ENCODE results near the gene TVP23C. TPM values are rescaled to one million over a fixed set of nuclear protein-coding genes. Genes with fewer than 3 reads are reported as not detected.

Gene TVP23C
- polyA plus RNA-seq, 1 experiment = 21.1 TPM

GRCh38 chr17:15496735-15497670 is 66.3 kb downstream of the TVP23C start:
- Histone ChIP-seq H3K9me3 (ENCODE audit: control insufficient read depth, insufficient read depth, low read length) (no peaks in the 10 kb centered on the region), H3K27me3 (ENCODE audit: control insufficient read depth, insufficient read depth, low read length) (no peaks in the 10 kb centered on the region), H3K27ac (ENCODE audit: low read depth, low read length) (no peak overlapping the region), H3K4me3 (ENCODE audit: low read depth, low read length) (no peak overlapping the region)
- no peak for TF ChIP-seq CTCF (IDR thresholded peaks at IDR 0.05; ENCODE audit: low read depth, low read length)
- CTCF ChIA-PET = interaction anchor here (1.2 kb wide), 1 partner anchor 239 kb away, joined by 7 read pairs; no protein-coding TSS in a partner anchor
- no peak for DNase-seq (ENCODE audit: low read depth, low spot score)
- POLR2A ChIA-PET = interaction anchor here (0.5 kb wide), 1 partner anchor 268 kb away, joined by 3 read pairs; no protein-coding TSS in a partner anchor

GRCh38 chr17:15494821-15495220 is 68.5 kb downstream of the TVP23C start:
- Histone ChIP-seq H3K9me3 (ENCODE audit: control insufficient read depth, insufficient read depth, low read length) (no peaks in the 10 kb centered on the region), H3K4me3 (ENCODE audit: low read depth, low read length) (no peak overlapping the region), H3K27ac (ENCODE audit: low read depth, low read length) (no peak overlapping the region), H3K27me3 (ENCODE audit: control insufficient read depth, insufficient read depth, low read length) (no peaks in the 10 kb centered on the region)
- no peak for TF ChIP-seq CTCF (IDR thresholded peaks at IDR 0.05; ENCODE audit: low read depth, low read length)
- no peak for DNase-seq (ENCODE audit: low read depth, low spot score)
- ChIA-PET POLR2A (interaction anchor here (0.7 to 1.4 kb wide), 2 partner anchors 8 to 233 kb away, joined by 3 read pairs; no protein-coding TSS in a partner anchor), CTCF (interaction anchor here (1.0 to 1.1 kb wide), 3 partner anchors 8 to 238 kb away, joined by 3 to 10 read pairs (median 4); no protein-coding TSS in a partner anchor)

DNA sequence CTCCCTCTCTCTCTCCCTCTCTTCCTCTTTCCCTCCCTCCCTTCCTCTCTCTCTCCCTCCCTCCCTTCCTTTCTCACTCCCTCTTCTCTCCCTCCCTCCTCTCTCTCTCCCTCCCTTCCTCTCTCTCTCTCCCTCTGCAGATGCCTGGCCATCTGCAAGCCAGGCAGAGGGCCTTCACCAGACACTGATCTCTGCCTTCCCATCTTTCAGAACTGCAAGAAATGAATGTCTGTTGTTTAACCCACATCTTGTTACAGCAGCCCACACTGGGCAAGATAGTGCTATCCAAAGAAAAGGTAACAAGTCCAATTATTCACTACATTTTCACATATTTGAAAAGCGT is 69.6 kb downstream of the TVP23C start:
- TF ChIP-seq CTCF (IDR thresholded peaks at IDR 0.05; ENCODE audit: low read depth, low read length) = no peak
- ChIA-PET CTCF (interaction anchor here (0.6 to 1.1 kb wide), 3 partner anchors 9 to 232 kb away, joined by 3 to 10 read pairs (median 3); no protein-coding TSS in a partner anchor), POLR2A (no interaction called here)

DNA sequence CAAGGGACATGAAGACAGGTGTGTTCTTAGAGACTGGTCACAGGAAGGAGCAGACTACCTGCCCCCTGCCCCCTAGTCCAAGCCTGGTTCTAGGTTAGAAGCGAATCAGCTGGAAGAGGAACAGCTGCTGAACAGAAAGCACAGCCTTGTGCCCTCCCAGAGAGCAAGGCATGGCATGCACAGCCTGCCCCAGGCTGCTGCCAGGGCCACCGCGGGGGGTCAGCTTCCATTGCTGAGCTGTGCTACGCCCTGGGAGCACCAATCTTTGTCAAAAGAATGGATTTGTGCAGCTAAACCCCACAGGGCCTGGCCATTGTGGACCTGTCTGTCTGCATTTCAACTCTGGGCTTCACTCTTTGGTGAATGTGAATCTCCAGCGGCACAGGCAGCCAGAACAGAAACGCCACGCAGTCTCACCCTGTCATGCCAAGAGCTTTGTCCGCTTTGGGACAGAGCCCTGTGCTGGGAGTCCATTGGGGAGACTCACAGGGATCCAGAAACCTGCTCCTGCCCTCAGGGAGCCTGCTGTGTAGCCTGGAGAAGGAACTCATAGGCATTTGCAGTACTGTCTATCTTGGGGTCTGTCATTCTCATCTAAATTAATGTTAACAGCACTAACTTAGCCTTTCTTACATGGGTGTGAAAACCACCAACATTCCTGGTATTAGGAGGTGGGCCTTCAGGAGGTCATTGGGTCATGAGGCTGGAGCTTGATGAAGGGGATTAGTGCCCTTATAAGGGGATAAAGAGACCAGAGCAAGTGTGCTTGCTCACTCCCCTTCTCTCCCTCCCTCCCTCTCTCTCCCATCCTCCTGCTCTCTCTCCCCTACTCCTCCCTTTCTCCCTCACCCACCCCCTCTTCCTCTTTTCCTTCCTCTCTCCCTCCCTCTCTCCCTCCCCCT is 70.2 kb downstream of the TVP23C start:
- TF ChIP-seq CTCF (IDR thresholded peaks at IDR 0.05; ENCODE audit: low read depth, low read length) = no peak
- Histone ChIP-seq H3K4me3 (ENCODE audit: low read depth, low read length) (no peak overlapping the region), H3K27ac (ENCODE audit: low read depth, low read length) (no peak overlapping the region), H3K9me3 (ENCODE audit: control insufficient read depth, insufficient read depth, low read length) (no peaks in the 10 kb centered on the region), H3K27me3 (ENCODE audit: control insufficient read depth, insufficient read depth, low read length) (no peaks in the 10 kb centered on the region)
- ChIA-PET POLR2A (no interaction called here), CTCF (interaction anchor here (1.0 kb wide), 1 partner anchor 10 kb away, joined by 3 read pairs; no protein-coding TSS in a partner anchor)
- DNase-seq (ENCODE audit: low read depth, low spot score) = no peak

More for the DNA sequence above, 69.6 kb downstream of the TVP23C start:
- no peak for DNase-seq (ENCODE audit: low read depth, low spot score)
- no peaks in the 10 kb centered on the region for H3K9me3 ChIP-seq (ENCODE audit: control insufficient read depth, insufficient read depth, low read length)
- H3K4me3 ChIP-seq (ENCODE audit: low read depth, low read length) = no peak overlapping the region
- no peaks in the 10 kb centered on the region for H3K27me3 ChIP-seq (ENCODE audit: control insufficient read depth, insufficient read depth, low read length)
- no peak overlapping the region for H3K27ac ChIP-seq (ENCODE audit: low read depth, low read length)

Data from AG04450 (cell line).